DMS 273 (cell line): ENCODE data around the gene ARPC3.
A peak's percentile ranks its signal among the peaks of the same experiment; 100 is the strongest.
"Not testable (repeated sequence)": the region's sequence is repeated elsewhere in the genome, so short reads cannot be mapped to it uniquely, and the experiment has no call there.

Experiments used
- DNase-seq: peaks from one replicate; lab custom pipeline; 2025; ENCODE audit not compliant: unreplicated experiment; lab: John Stamatoyannopoulos, UW

The ARPC3 gene

DNA sequence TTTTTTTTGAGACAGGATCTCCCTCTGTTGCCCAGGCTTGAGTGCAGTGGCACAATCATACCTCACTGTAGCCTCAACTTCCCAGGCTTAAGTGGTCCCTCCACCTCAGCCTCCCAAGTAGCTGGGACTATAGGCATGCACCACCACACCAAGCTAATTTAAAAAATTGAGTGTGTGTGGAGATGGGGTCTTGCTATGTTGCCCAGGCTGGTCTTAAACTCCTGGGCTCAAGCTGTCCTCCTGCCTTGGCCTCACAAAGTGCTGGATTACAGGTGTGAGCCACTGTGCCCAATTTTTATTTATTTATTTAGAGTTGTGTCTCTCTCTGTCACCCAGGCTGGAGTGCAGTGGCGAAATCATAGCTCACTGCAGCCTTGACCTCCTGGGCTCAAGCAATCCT is 29.5 kb downstream of the ARPC3 start:
- not testable (repeated sequence) for DNase-seq

DNA sequence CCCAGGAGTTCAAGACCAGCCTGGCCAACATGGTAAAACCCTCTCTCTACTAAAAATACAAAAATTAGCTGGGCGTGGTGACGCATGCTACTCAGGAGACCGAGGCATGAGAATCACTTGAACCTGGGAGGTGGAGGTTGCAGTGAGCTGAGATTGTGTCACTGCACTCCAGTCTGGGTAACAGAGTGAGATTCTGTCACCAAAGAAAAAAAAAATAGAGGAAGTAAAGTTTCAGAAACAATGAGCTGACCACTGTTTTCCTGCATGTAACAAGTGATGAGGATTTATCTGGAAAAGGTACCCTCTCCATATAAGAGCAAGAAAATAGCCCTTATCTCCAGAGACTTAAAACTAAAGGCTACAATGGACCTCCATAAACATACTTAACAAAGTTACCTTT is 33.0 kb downstream of the ARPC3 start:
- not testable (repeated sequence) for DNase-seq

DNA sequence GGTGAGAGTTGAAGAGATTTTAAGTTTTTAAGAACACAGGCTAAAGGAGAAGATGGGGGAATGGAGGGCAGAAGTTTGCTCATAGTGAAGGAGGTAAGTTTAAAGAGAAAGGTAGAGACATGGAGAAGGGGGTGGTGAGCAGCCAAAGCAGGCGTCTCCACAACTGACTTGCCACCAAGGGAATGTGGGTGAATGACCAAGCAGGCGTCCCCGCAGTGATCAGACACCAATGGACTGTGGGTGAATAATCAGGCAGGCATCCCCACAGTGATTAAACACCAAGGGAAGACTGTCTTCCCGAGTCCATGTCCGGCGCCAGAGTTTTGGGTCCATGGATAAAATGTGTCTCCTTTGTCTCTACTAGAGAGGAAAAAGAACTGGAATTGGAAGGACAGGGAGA is 40.1 kb downstream of the ARPC3 start:
- DNase-seq, result not testable (repeated sequence)

DNA sequence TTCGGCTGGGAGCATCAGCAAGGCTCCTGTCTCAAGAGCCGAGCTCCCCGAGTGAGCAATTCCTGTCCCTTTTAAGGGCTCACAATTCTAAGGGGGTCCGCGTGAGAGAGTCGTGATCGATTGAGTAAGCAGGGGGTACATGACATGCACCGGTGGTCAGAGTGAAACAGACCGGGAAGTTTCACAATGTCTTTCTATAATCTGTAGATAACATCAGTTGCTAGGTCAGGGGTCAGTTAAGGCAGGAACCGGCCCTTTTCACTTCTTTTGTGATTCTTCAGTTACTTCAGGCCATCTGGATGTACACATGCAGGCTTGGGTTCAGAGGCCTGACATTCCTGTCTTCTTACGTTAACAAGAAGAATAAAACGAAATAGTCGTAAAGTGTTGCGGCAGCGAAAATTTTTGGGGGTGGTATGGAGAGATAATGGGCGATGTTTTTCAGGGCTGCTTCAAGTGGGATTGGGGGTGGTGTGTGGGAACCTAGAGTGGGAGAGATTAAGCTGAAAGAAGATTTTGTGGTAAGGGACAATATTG is 44.9 kb downstream of the ARPC3 start:
- not testable (repeated sequence) for DNase-seq

DNA sequence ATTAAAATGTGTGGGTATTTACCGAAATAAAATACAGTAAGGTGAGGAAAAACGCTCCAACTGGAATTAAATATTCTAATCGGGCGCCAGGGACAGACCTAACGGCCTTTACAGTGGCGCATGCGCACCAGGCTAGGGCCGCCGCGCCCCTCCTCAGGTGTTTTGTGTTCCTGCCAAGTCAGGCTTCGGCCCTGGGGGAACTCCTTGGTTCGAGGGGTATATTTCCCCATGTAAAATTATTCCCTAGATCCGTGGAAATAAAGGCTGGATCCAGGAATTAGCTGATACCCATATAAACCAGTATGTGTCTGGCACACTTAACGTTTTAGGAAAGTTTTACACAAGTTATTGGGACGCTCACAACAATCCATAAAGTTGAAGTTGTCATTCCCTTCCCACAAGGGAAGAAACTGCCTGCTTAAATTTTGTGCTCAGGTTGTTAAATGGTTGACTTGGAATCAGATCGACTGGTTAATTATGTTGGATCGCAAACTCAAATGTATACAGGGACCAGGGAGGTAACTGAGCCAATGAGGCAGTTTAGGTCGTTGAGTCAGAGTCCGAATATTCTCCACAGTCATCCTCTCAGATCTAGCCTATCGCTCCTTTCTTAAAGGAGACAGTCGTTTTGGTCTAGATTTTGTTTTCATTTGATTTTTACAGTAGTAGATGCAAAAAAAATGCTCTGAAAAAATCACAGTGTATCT is 46.0 kb downstream of the ARPC3 start:
- DNase-seq, result peak; percentile 89

DNA sequence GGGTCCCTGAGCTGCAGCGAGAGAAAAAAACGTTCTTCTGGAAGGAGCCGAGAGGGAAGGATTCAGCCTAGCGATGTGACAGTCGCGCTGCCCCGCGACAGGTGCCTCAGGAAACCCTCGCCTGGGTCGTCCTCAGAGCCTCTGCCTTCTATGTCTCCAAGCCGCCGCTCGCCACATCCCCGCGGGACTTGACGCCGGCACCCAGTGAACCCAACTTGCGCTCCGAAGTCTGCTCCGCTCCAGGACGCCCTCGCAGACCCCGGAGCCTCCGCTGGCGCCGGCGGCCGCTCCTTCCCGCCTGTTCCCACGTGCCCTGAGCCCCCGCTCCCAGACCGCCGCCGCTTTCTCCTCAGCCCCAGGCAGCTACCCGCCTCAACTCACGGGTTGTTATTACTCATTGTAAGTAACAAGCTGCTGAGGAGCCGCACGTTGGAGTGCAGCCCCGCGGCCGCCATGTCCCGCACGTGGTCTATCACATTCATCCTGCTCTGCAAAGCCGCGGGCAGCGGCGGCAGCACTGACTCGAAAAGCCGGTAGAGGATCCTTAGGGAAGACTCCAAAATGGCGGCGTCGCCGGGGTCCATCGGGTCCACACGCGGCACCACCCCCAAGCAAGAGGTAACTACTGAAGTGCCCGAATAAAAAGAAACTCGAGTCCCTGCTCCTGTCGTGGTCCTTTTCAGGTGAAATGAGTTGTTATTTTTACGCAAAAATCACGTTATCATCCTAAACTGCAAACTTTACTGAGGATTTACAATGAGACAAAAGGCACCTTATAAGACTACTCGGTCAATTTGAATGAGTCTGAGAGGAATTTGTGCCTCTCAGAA is 46.8 kb downstream of the ARPC3 start, which contains the start of gene ANAPC7:
Gene ANAPC7, minus strand, starts transcription at position 563 of the 830 bp plus-strand sequence. Its CDS starts 81 bp downstream, at position 482.
- DNase-seq, result peak; percentile 93
